WERI-Rb-1 (cell line): Measurements from ENCODE around the gene CCNL1.

Source experiments
- DNase-seq: peaks from one replicate; pipeline ENCODE4 v3.0.0-alpha.2; 2020
- H3K27ac ChIP-seq: fragments of 250-450 bp; sonication (Bioruptor Pico); 2 replicates; pipeline ENCODE4 v1.5.1; 2020; ENCODE audit warnings: mild to moderate bottlenecking, moderate library complexity
- H3K27me3 ChIP-seq: fragments of 250-450 bp; sonication (Bioruptor Pico); 2 replicates; pipeline ENCODE4 v1.5.1; 2021; ENCODE audit warnings: mild to moderate bottlenecking, low read depth, moderate library complexity; ENCODE audit not compliant: insufficient read depth, severe bottlenecking
- H3K36me3 ChIP-seq: fragments of 250-450 bp; sonication (Bioruptor Pico); 2 replicates; pipeline ENCODE4 v1.5.1; 2020; ENCODE audit warnings: mild to moderate bottlenecking, moderate library complexity
- H3K4me3 ChIP-seq: 2 replicates; pipeline ENCODE4 v1.5.1; 2011; ENCODE audit warnings: low read depth, mild to moderate bottlenecking, control low read depth, low read length
- H3K9me3 ChIP-seq: fragments of 250-450 bp; sonication (Bioruptor Pico); 2 replicates; pipeline ENCODE4 v1.5.1; 2021; ENCODE audit warnings: mild to moderate bottlenecking, moderate library complexity; ENCODE audit not compliant: severe bottlenecking
- CTCF ChIP-seq: IDR thresholded peaks from 2 replicates; pipeline ENCODE4 v1.5.1; 2011; ENCODE audit warnings: low read depth, mild to moderate bottlenecking, control low read depth, inconsistent platforms, low read length

Gene CCNL1

GRCh38 chr3:157152438-157152837 lies 7.5 kb downstream of the CCNL1 start:
- no peak for TF ChIP-seq CTCF
- H3K36me3 ChIP-seq: peaks cover 100% of the 10 kb centered on the region
- no peak overlapping the region for H3K4me3 ChIP-seq
- DNase-seq: no peak
- no peaks in the 10 kb centered on the region for H3K9me3 ChIP-seq
- H3K27me3 ChIP-seq: no peaks in the 10 kb centered on the region
- no peak overlapping the region for H3K27ac ChIP-seq

GRCh38 chr3:157151627-157152026 lies 8.3 kb downstream of the CCNL1 start:
- no peak overlapping the region for H3K4me3 ChIP-seq
- H3K9me3 ChIP-seq: no peaks in the 10 kb centered on the region
- no peak for TF ChIP-seq CTCF
- no peak for DNase-seq
- H3K27me3 ChIP-seq: no peaks in the 10 kb centered on the region
- H3K36me3 ChIP-seq: peaks cover 100% of the 10 kb centered on the region
- no peak overlapping the region for H3K27ac ChIP-seq

GRCh38 chr3:157151151-157151550 lies 8.8 kb downstream of the CCNL1 start:
- no peak for TF ChIP-seq CTCF
- H3K36me3 ChIP-seq: peaks cover 100% of the 10 kb centered on the region

GRCh38 chr3:157149136-157149696 lies 10.7 kb downstream of the CCNL1 start:
- Histone ChIP-seq H3K27me3 (no peaks in the 10 kb centered on the region), H3K36me3 (peaks cover 88% of the 10 kb centered on the region), H3K9me3 (no peaks in the 10 kb centered on the region), H3K4me3 (no peak overlapping the region), H3K27ac (no peak overlapping the region)
- no peak for TF ChIP-seq CTCF
- DNase-seq: no peak

More at GRCh38 chr3:157151151-157151550, 8.8 kb downstream of the CCNL1 start:
- no peak overlapping the region for H3K27ac ChIP-seq
- no peak overlapping the region for H3K4me3 ChIP-seq
- H3K9me3 ChIP-seq: no peaks in the 10 kb centered on the region
- no peak for DNase-seq
- no peaks in the 10 kb centered on the region for H3K27me3 ChIP-seq

- no peak for TF ChIP-seq CTCF
- no peaks in the 10 kb centered on the region for H3K27me3 ChIP-seq
- H3K4me3 ChIP-seq: no peak overlapping the region
- DNase-seq: no peak
- no peak overlapping the region for H3K27ac ChIP-seq
- peaks cover 83% of the 10 kb centered on the region for H3K36me3 ChIP-seq
- no peaks in the 10 kb centered on the region for H3K9me3 ChIP-seq
These were observed 11.6 kb downstream of the CCNL1 start for GRCh38 chr3:157148196-157148889.
